Measurements from ENCODE around the gene GYPA.
"Not testable (repeated sequence)": the region's sequence is repeated elsewhere in the genome, so short reads cannot be mapped to it uniquely, and the experiment has no call there.

The GYPA gene

GRCh38 chr4:144136189-144136588 lies 4.3 kb downstream of the GYPA start:
- not testable (repeated sequence) for H3K4me2 ChIP-seq (ENCODE audit: low read depth, low read length, poor library complexity, severe bottlenecking); H3F3A ChIP-seq (ENCODE audit: low read depth); H2AFZ ChIP-seq (ENCODE audit: low read length); H4K20me1 ChIP-seq (ENCODE audit: insufficient read depth, low read length, poor library complexity, severe bottlenecking); H3K4me1 ChIP-seq (ENCODE audit: insufficient read depth, low read length, poor library complexity, severe bottlenecking); H3K4me3 ChIP-seq (ENCODE audit: low read length, poor library complexity, severe bottlenecking); H3K36me3 ChIP-seq (ENCODE audit: insufficient read depth, low read length); H3K9me3 ChIP-seq (ENCODE audit: insufficient read depth, low read depth, low read length); H3K9me2 ChIP-seq (replicated peaks; ENCODE audit: low read depth, low read length); H3K9ac ChIP-seq (ENCODE audit: low read depth, low read length, poor library complexity, severe bottlenecking); H3K27me3 ChIP-seq (ENCODE audit: insufficient read depth, low read length, poor library complexity, severe bottlenecking); H3K79me2 ChIP-seq (ENCODE audit: insufficient read depth, low read length)

- H4K20me1 ChIP-seq (ENCODE audit: insufficient read depth, low read length, poor library complexity, severe bottlenecking); H3K36me3 ChIP-seq (ENCODE audit: insufficient read depth, low read length); H3K79me2 ChIP-seq (ENCODE audit: insufficient read depth, low read length); H3K4me1 ChIP-seq (ENCODE audit: insufficient read depth, low read length, poor library complexity, severe bottlenecking); H3F3A ChIP-seq (ENCODE audit: low read depth); H3K9me2 ChIP-seq (replicated peaks; ENCODE audit: low read depth, low read length); H3K27me3 ChIP-seq (ENCODE audit: insufficient read depth, low read length, poor library complexity, severe bottlenecking); H3K9ac ChIP-seq (ENCODE audit: low read depth, low read length, poor library complexity, severe bottlenecking); H2AFZ ChIP-seq (ENCODE audit: low read length); H3K4me3 ChIP-seq (ENCODE audit: low read length, poor library complexity, severe bottlenecking); H3K9me3 ChIP-seq (ENCODE audit: insufficient read depth, low read depth, low read length); H3K4me2 ChIP-seq (ENCODE audit: low read depth, low read length, poor library complexity, severe bottlenecking): not testable (repeated sequence)
Observed at GRCh38 chr4:144130167-144130566, 10.4 kb downstream of the GYPA start.

- not testable (repeated sequence) for H3K9me2 ChIP-seq (replicated peaks; ENCODE audit: low read depth, low read length); H3K36me3 ChIP-seq (ENCODE audit: insufficient read depth, low read length); H4K20me1 ChIP-seq (ENCODE audit: insufficient read depth, low read length, poor library complexity, severe bottlenecking); H2AFZ ChIP-seq (ENCODE audit: low read length); H3K27me3 ChIP-seq (ENCODE audit: insufficient read depth, low read length, poor library complexity, severe bottlenecking); H3K79me2 ChIP-seq (ENCODE audit: insufficient read depth, low read length); H3K4me3 ChIP-seq (ENCODE audit: low read length, poor library complexity, severe bottlenecking); H3K4me2 ChIP-seq (ENCODE audit: low read depth, low read length, poor library complexity, severe bottlenecking); H3F3A ChIP-seq (ENCODE audit: low read depth); H3K9me3 ChIP-seq (ENCODE audit: insufficient read depth, low read depth, low read length); H3K9ac ChIP-seq (ENCODE audit: low read depth, low read length, poor library complexity, severe bottlenecking); H3K4me1 ChIP-seq (ENCODE audit: insufficient read depth, low read length, poor library complexity, severe bottlenecking)
Observed at GRCh38 chr4:144129336-144129875, 11.1 kb downstream of the GYPA start.

GRCh38 chr4:144128709-144129320 lies 11.7 kb downstream of the GYPA start:
- H3K4me3 ChIP-seq (ENCODE audit: low read length, poor library complexity, severe bottlenecking); H4K20me1 ChIP-seq (ENCODE audit: insufficient read depth, low read length, poor library complexity, severe bottlenecking); H3K27me3 ChIP-seq (ENCODE audit: insufficient read depth, low read length, poor library complexity, severe bottlenecking); H3K36me3 ChIP-seq (ENCODE audit: insufficient read depth, low read length); H3F3A ChIP-seq (ENCODE audit: low read depth); H2AFZ ChIP-seq (ENCODE audit: low read length); H3K79me2 ChIP-seq (ENCODE audit: insufficient read depth, low read length); H3K4me2 ChIP-seq (ENCODE audit: low read depth, low read length, poor library complexity, severe bottlenecking); H3K9me2 ChIP-seq (replicated peaks; ENCODE audit: low read depth, low read length); H3K4me1 ChIP-seq (ENCODE audit: insufficient read depth, low read length, poor library complexity, severe bottlenecking); H3K9ac ChIP-seq (ENCODE audit: low read depth, low read length, poor library complexity, severe bottlenecking); H3K9me3 ChIP-seq (ENCODE audit: insufficient read depth, low read depth, low read length): not testable (repeated sequence)

GRCh38 chr4:144125109-144125508 lies 15.4 kb downstream of the GYPA start:
- H3K27me3 ChIP-seq (ENCODE audit: insufficient read depth, low read length, poor library complexity, severe bottlenecking); H3K4me2 ChIP-seq (ENCODE audit: low read depth, low read length, poor library complexity, severe bottlenecking); H4K20me1 ChIP-seq (ENCODE audit: insufficient read depth, low read length, poor library complexity, severe bottlenecking); H3F3A ChIP-seq (ENCODE audit: low read depth); H3K9ac ChIP-seq (ENCODE audit: low read depth, low read length, poor library complexity, severe bottlenecking); H3K4me1 ChIP-seq (ENCODE audit: insufficient read depth, low read length, poor library complexity, severe bottlenecking); H3K4me3 ChIP-seq (ENCODE audit: low read length, poor library complexity, severe bottlenecking); H3K9me3 ChIP-seq (ENCODE audit: insufficient read depth, low read depth, low read length); H3K9me2 ChIP-seq (replicated peaks; ENCODE audit: low read depth, low read length); H2AFZ ChIP-seq (ENCODE audit: low read length); H3K79me2 ChIP-seq (ENCODE audit: insufficient read depth, low read length); H3K36me3 ChIP-seq (ENCODE audit: insufficient read depth, low read length): not testable (repeated sequence)

Measured in Loucy (cell line).